HCT116 (cell line): ENCODE results near the gene PWWP2B. TPM values are rescaled to one million over a fixed set of nuclear protein-coding genes. Genes with fewer than 3 reads are reported as not detected.

Experiments
- ATAC-seq: fragments of 200-7000 bp; cut with Tn5 transposase; 2 replicates; pipeline ENCODE4 v1.9.1; 2020; ENCODE audit warnings: mild to moderate bottlenecking, moderate library complexity
- BruUV-seq: library from RNA; stranded (reverse); fragments of 400-500 nt; replicated peaks from 2 replicates; lab custom pipeline; 2021; lab: Mats Ljungman, UMichigan
- CTCF ChIA-PET: fragments of 300-600 bp; sonication (Branson Sonifier 250); formaldehyde crosslinking; loops from one replicate; lab custom pipeline; 2021; ENCODE audit warnings: antibody characterized with exemption; lab: Charles Lee
- POLR2A ChIA-PET: fragments of 300-600, 350-600 bp; sonication (Branson Sonifier 250); formaldehyde crosslinking; loops from one replicate; lab custom pipeline; 2021; ENCODE audit warnings: antibody characterized with exemption; lab: Charles Lee
- RAD21 ChIA-PET, 2 experiments: fragments of 300-600 bp; sonication (Branson Sonifier 250); formaldehyde crosslinking; loops; one replicate each; lab custom pipeline; 2023; ENCODE audit warnings: low total read pairs in 2 of 2; ENCODE audit not compliant: uncharacterized antibody in 2 of 2, unreplicated experiment in 2 of 2, low non-redundant PET in 1 of 2; lab: Charles Lee
- DNase-seq: peaks from one replicate; pipeline ENCODE4 v3.0.0-alpha.2; 2010; ENCODE audit warnings: low read depth, low spot score
- H2AFZ ChIP-seq: fragments of 200-600 bp; shearing (Covaris generic), sonication (generic); 2 replicates; pipeline ENCODE4 v1.6.1; 2017; ENCODE audit warnings: low read depth, mixed run types, mixed read lengths, antibody characterized with exemption, low read length; ENCODE audit not compliant: poor library complexity, severe bottlenecking
- H3K27ac ChIP-seq: 2 replicates; pipeline ENCODE4 v1.5.1; 2012; ENCODE audit warnings: low read depth, low read length
- H3K27me3 ChIP-seq: fragments of 200-600 bp; sonication (generic); 2 replicates; pipeline ENCODE4 v1.6.1; 2016; ENCODE audit warnings: mixed run types, low read length, mixed read lengths; ENCODE audit not compliant: insufficient read depth
- H3K36me3 ChIP-seq, 2 experiments: fragments of 200-500 bp in 1 of 2; fragments of 200-600 bp in 1 of 2; sonication (Bioruptor generic) in 1 of 2; sonication (generic) in 1 of 2; 2 replicates each; pipeline versions ENCODE4 v1.5.1 to v1.6.1; 2014 to 2016; ENCODE audit warnings: low read length in 2 of 2, inconsistent platforms in 1 of 2, mixed read lengths in 1 of 2, mixed run types in 1 of 2; ENCODE audit not compliant: insufficient read depth in 2 of 2, control insufficient read depth in 1 of 2
- H3K4me1 ChIP-seq, 2 experiments: fragments of 200-600 bp in 1 of 2; sonication (generic) in 1 of 2; 2 replicates each; pipeline versions ENCODE4 v1.5.1 to v1.6.1; 2012 to 2017; ENCODE audit warnings: low read length in 2 of 2, inconsistent platforms in 1 of 2, mild to moderate bottlenecking in 1 of 2, mixed read lengths in 1 of 2, mixed run types in 1 of 2, moderate library complexity in 1 of 2; ENCODE audit not compliant: insufficient read depth in 2 of 2, control insufficient read depth in 1 of 2
- H3K4me2 ChIP-seq: fragments of 200-600 bp; sonication (generic); 2 replicates; pipeline ENCODE4 v1.6.1; 2017; ENCODE audit warnings: mixed run types, low read length, mixed read lengths
- H3K4me3 ChIP-seq, 2 experiments: fragments of 200-600 bp in 1 of 2; sonication (generic) in 1 of 2; replicated peaks in 1 of 2; 2 replicates each; pipeline ENCODE4 v1.5.1; 2011 to 2016; ENCODE audit warnings: low read length in 2 of 2, control low read depth in 1 of 2, low read depth in 1 of 2, mild to moderate bottlenecking in 1 of 2, mixed read lengths in 1 of 2, mixed run types in 1 of 2
- H3K79me2 ChIP-seq: fragments of 200-600 bp; sonication (generic); 2 replicates; pipeline ENCODE4 v1.6.1; 2017; ENCODE audit warnings: mild to moderate bottlenecking, mixed run types, low read length, moderate library complexity, mixed read lengths; ENCODE audit not compliant: insufficient read depth
- H3K9ac ChIP-seq: fragments of 200-600 bp; sonication (generic); 2 replicates; pipeline ENCODE4 v1.6.1; 2016; ENCODE audit warnings: low read length, mixed read lengths
- H3K9me2 ChIP-seq: fragments of 200-600 bp; sonication (generic), shearing (Covaris generic); 2 replicates; pipeline ENCODE4 v1.6.1; 2017; ENCODE audit warnings: mixed run types, mild to moderate bottlenecking, moderate library complexity; ENCODE audit not compliant: insufficient read depth
- H3K9me3 ChIP-seq, 2 experiments: fragments of 200-500 bp in 1 of 2; fragments of 200-600 bp in 1 of 2; sonication (Bioruptor generic) in 1 of 2; sonication (generic) in 1 of 2; 2 replicates each; pipeline ENCODE4 v1.6.1; 2014 to 2017; ENCODE audit warnings: low read length in 2 of 2, mixed read lengths in 2 of 2, inconsistent platforms in 1 of 2, low read depth in 1 of 2, mild to moderate bottlenecking in 1 of 2, mixed run types in 1 of 2, moderate library complexity in 1 of 2; ENCODE audit not compliant: control insufficient read depth in 1 of 2, insufficient read depth in 1 of 2
- H4K20me1 ChIP-seq: fragments of 200-600 bp; sonication (generic), shearing (Covaris generic); 2 replicates; pipeline ENCODE4 v1.6.1; 2017; ENCODE audit warnings: mixed run types, mild to moderate bottlenecking, moderate library complexity; ENCODE audit not compliant: insufficient read depth
- CEBPB ChIP-seq: IDR thresholded peaks from 2 replicates; pipeline ENCODE4 v1.6.1; 2012; ENCODE audit warnings: low read depth
- CTCF ChIP-seq, 3 experiments: fragments of 200-600 bp in 1 of 3; sonication (generic) in 1 of 3; IDR thresholded peaks in 2 of 3; conservative IDR thresholded peaks in 1 of 3; 2 replicates each; pipeline ENCODE4 v1.5.1; 2012 to 2017; ENCODE audit warnings: low read depth in 2 of 3, low read length in 2 of 3, antibody characterized with exemption in 1 of 3, borderline replicate concordance in 1 of 3, control low read depth in 1 of 3, mild to moderate bottlenecking in 1 of 3, mixed read lengths in 1 of 3, mixed run types in 1 of 3, moderate library complexity in 1 of 3; ENCODE audit not compliant: insufficient read depth in 1 of 3
- EZH2 ChIP-seq: fragments of 200-600 bp; sonication (generic); IDR thresholded peaks from 2 replicates; pipeline ENCODE4 v1.6.1; 2017; ENCODE audit warnings: antibody characterized with exemption, mixed run types
- FOSL1 ChIP-seq: IDR thresholded peaks from 2 replicates; pipeline ENCODE4 v1.6.1; 2012; ENCODE audit warnings: low read depth
- JUND ChIP-seq: IDR thresholded peaks from 2 replicates; pipeline ENCODE4 v1.6.1; 2012
- MAX ChIP-seq: IDR thresholded peaks from 2 replicates; pipeline ENCODE4 v1.6.1; 2012
- POLR2A ChIP-seq: IDR thresholded peaks from 2 replicates; pipeline ENCODE4 v1.7.0; 2011; ENCODE audit warnings: borderline replicate concordance; ENCODE audit not compliant: insufficient read depth, insufficient read length; ENCODE audit errors: extremely low read depth
- RAD21 ChIP-seq: IDR thresholded peaks from 2 replicates; pipeline ENCODE4 v1.6.1; 2012; ENCODE audit warnings: low read depth, mild to moderate bottlenecking
- REST ChIP-seq: IDR thresholded peaks from 2 replicates; pipeline ENCODE4 v1.6.1; 2012; ENCODE audit warnings: low read depth
- SRF ChIP-seq: IDR thresholded peaks from 2 replicates; pipeline ENCODE4 v1.6.1; 2012; ENCODE audit warnings: low read depth
- TCF7L2 ChIP-seq: IDR thresholded peaks from 2 replicates; pipeline ENCODE4 v1.7.0; 2011; ENCODE audit warnings: borderline replicate concordance, inconsistent platforms; ENCODE audit not compliant: insufficient read depth, insufficient read length; ENCODE audit errors: extremely low read depth
- YY1 ChIP-seq: IDR thresholded peaks from 2 replicates; pipeline ENCODE4 v1.6.1; 2011; ENCODE audit warnings: low read length, low read depth, moderate library complexity, mild to moderate bottlenecking; ENCODE audit not compliant: insufficient replicate concordance; ENCODE audit errors: extremely low read depth
- ZFX ChIP-seq: fragments of 450-650 bp; IDR thresholded peaks from 2 replicates; pipeline ENCODE4 v1.6.1; 2017
- intact Hi-C: fragments of 100-400 bp; cut with micrococcal nuclease; formaldehyde crosslinking; loops from 2 replicates; pipeline ENCODE4 v1.10.0; 2022
- total RNA-seq: library from RNA; stranded (reverse); gene quantifications from one replicate; pipeline ENCODE4 v1.2.1, GENCODE V29; 2021; ENCODE audit not compliant: unreplicated experiment

The PWWP2B gene
- total RNA-seq, 1 experiment from 2014 or later = 13.9 TPM

- TF ChIP-seq CTCF (IDR thresholded peaks at IDR 0.05 in 2 of 3, conservative IDR thresholded peaks at IDR 0.05 in 1 of 3; ENCODE audit: borderline replicate concordance in 1 of 3, insufficient read depth in 1 of 3, low read depth in 2 of 3, low read length in 2 of 3) (no peak), EZH2 (no peak), SRF (no peak), MAX (no peak), RAD21 (no peak), ZFX (no peak), FOSL1 (no peak), POLR2A (no peak)
Observed at GRCh38 chr10:132406750-132407149, 9.8 kb downstream of the PWWP2B start (continued).

GRCh38 chr10:132407243-132407746 lies 10.3 kb downstream of the PWWP2B start:
- H2AFZ ChIP-seq = no peak overlapping the region
- ChIA-PET POLR2A (no interaction called here), RAD21 (no interaction called here), CTCF (no interaction called here)
- H3K4me3 ChIP-seq = peak overlapping the region in 1 of 2 experiments; percentile 30; a peak in 2 of 4 replicates
- intact Hi-C loops = no loop called here
- BruUV-seq = no TSS peak
- no peaks in the 10 kb centered on the region for H3K9me2 ChIP-seq
- TF ChIP-seq JUND = no peak
- TF ChIP-seq YY1 = no peak
- TF ChIP-seq REST = no peak
- TF ChIP-seq CTCF (IDR thresholded peaks at IDR 0.05 in 2 of 3, conservative IDR thresholded peaks at IDR 0.05 in 1 of 3; ENCODE audit: borderline replicate concordance in 1 of 3, insufficient read depth in 1 of 3, low read depth in 2 of 3, low read length in 2 of 3) = no peak
- TF ChIP-seq TCF7L2 = no peak
- TF ChIP-seq CEBPB = no peak
- TF ChIP-seq SRF = no peak
- peak overlapping the region; percentile 83 for H3K27ac ChIP-seq
- H4K20me1 ChIP-seq = no peaks in the 10 kb centered on the region
- DNase-seq (no peak), ATAC-seq (peak; percentile 41)
- H3K79me2 ChIP-seq = peaks cover 44% of the 10 kb centered on the region
- no peaks in the 10 kb centered on the region for H3K27me3 ChIP-seq
- H3K36me3 ChIP-seq = no peaks in the 10 kb centered on the region
- peaks cover 15 to 23% of the 10 kb centered on the region in 2 experiments; a peak in 3 of 4 replicates for H3K4me1 ChIP-seq
- H3K4me2 ChIP-seq = peak overlapping the region; percentile 62
- H3K9ac ChIP-seq = peak overlapping the region; percentile 35; the same call in 1 of the 2 replicates
- H3K9me3 ChIP-seq = no peaks in the 10 kb centered on the region
